ENCODE measurements around the gene SEC14L1.

Gene SEC14L1

GRCh38 chr17:77164483-77165091 is 23.8 kb downstream of the SEC14L1 start:
- DNase-seq = peak; percentile 98

GRCh38 chr17:77165577-77165976 is 24.8 kb downstream of the SEC14L1 start:
- DNase-seq = no peak

- no peak for DNase-seq
Observed at GRCh38 chr17:77167472-77168306, 26.9 kb downstream of the SEC14L1 start.

GRCh38 chr17:77173104-77173503 is 32.3 kb downstream of the SEC14L1 start:
- no peak for DNase-seq

GRCh38 chr17:77174928-77175661 is 34.3 kb downstream of the SEC14L1 start:
- peak; percentile 68 for DNase-seq

GRCh38 chr17:77177002-77177741 is 36.4 kb downstream of the SEC14L1 start:
- no peak for DNase-seq

GRCh38 chr17:77178050-77178449 is 37.3 kb downstream of the SEC14L1 start:
- peak; percentile 16 for DNase-seq

- peak; percentile 75 for DNase-seq
Observed at GRCh38 chr17:77178563-77178962, 37.8 kb downstream of the SEC14L1 start.

GRCh38 chr17:77180503-77181357 is 40.0 kb downstream of the SEC14L1 start:
- DNase-seq = no peak

- DNase-seq = peak; percentile 34
Observed at GRCh38 chr17:77182205-77183172, 41.7 kb downstream of the SEC14L1 start.

GRCh38 chr17:77184474-77184873 is 43.7 kb downstream of the SEC14L1 start:
- DNase-seq = peak; percentile 81

GRCh38 chr17:77185137-77185536 is 44.4 kb downstream of the SEC14L1 start:
- DNase-seq = peak; percentile 72

- peak; percentile 67 for DNase-seq
Observed at GRCh38 chr17:77186141-77186604, 45.4 kb downstream of the SEC14L1 start.

GRCh38 chr17:77188084-77189066 is 47.6 kb downstream of the SEC14L1 start:
- DNase-seq = peak; percentile 67

GRCh38 chr17:77189148-77189547 is 48.4 kb downstream of the SEC14L1 start:
- peak; percentile 60 for DNase-seq

- DNase-seq = peak; percentile 26
Observed at GRCh38 chr17:77190576-77190975, 49.8 kb downstream of the SEC14L1 start.

GRCh38 chr17:77191244-77191643 is 50.5 kb downstream of the SEC14L1 start:
- peak; percentile 85 for DNase-seq

GRCh38 chr17:77193653-77194052 is 52.9 kb downstream of the SEC14L1 start:
- no peak for DNase-seq

GRCh38 chr17:77194179-77194578 is 53.4 kb downstream of the SEC14L1 start:
- no peak for DNase-seq
